HG03175 (cell line): ENCODE data around the gene GTPBP1.

Experiments used
- ATAC-seq: cut with Tn5 transposase; IDR thresholded peaks from one replicate; pipeline ENCODE4 v1.9.1; 2021; ENCODE audit warnings: mild to moderate bottlenecking, moderate library complexity; ENCODE audit not compliant: unreplicated experiment

Gene GTPBP1

GRCh38 chr22:38724926-38725571 lies 19.3 kb downstream of the GTPBP1 start:
- ATAC-seq: no peak

DNA sequence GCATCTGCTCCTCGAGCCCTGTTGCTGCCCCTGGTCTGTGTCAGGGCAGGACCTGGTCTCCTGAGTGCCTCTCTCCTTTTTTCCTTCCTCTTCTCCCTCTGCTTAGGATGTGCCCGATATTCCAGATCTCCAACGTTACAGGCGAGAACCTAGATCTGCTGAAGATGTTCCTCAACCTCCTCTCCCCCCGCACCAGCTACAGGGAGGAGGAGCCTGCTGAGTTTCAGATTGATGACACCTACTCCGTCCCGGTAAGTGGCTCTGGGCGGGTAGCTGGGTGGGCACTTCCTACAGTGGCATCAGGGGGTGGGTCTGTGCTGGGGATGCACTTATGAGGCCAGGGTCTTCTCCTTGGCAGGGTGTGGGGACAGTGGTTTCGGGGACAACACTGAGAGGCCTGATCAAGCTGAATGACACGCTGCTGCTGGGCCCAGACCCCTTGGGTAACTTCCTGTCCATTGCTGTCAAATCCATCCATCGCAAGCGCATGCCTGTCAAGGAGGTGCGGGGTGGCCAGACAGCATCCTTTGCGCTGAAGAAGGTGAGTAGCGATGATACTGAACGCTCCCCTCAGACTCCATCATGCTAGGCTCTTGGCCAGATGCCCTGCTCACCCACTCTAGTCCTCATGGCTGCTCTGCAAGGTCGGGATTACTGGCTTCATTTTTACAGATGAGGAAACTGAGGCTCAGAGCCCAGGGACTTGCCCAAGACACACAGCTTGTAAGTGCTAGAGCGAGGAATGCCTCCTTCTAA lies 20.3 kb downstream of the GTPBP1 start:
- ATAC-seq: no peak

DNA sequence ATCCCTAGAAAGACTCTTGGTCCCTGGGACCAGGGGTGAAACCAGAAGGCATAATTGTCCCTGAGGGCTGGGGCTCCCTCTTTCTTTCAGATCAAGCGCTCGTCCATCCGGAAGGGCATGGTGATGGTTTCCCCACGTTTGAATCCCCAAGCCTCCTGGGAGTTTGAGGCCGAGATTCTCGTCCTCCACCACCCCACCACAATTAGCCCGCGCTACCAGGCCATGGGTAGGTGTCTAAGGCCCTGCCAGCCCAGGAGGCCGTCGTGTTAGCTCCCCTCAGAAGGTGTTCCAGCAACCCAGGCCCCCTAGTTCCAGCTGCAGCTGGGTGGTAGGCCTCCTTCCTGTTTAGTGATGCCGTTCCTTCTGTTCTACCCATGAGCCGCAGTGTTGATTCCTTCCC lies 21.4 kb downstream of the GTPBP1 start:
- no peak for ATAC-seq

GRCh38 chr22:38727530-38728451 lies 22.0 kb downstream of the GTPBP1 start:
- no peak for ATAC-seq

- ATAC-seq: no peak
These were observed 23.4 kb downstream of the GTPBP1 start for GRCh38 chr22:38728871-38729796.

- no peak for ATAC-seq
These were observed 24.2 kb downstream of the GTPBP1 start for GRCh38 chr22:38729946-38730345.

GRCh38 chr22:38730411-38730871 lies 24.7 kb downstream of the GTPBP1 start:
- no peak for ATAC-seq

DNA sequence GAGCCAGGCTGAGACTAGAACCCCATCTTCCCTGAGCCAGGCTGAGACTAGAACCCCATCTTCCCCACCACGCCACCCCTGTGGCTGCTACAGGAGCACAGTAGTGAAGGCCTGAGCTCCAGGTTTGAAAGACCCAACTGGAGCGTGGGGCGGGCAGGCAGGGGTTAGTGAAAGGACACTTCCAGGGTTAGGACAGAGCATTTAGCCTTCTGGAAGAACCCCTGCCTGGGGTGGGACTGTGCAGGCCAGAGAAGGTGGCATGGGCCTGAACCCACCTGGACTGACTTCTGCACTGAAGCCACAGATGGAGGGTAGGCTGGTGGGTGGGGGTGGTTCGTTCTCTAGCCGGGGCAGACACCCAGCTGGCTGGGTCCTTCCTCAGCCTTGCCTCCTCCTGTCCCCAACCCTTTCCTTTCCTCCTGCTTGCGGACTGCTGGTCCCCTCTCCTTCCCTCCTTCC lies 26.0 kb downstream of the GTPBP1 start:
- ATAC-seq: no peak

GRCh38 chr22:38732251-38732815 lies 26.6 kb downstream of the GTPBP1 start:
- no peak for ATAC-seq

GRCh38 chr22:38733329-38733723 lies 27.6 kb downstream of the GTPBP1 start:
- no peak for ATAC-seq

GRCh38 chr22:38733724-38734381 lies 28.1 kb downstream of the GTPBP1 start:
- no peak for ATAC-seq

GRCh38 chr22:38734421-38735100 lies 28.8 kb downstream of the GTPBP1 start:
- no peak for ATAC-seq

DNA sequence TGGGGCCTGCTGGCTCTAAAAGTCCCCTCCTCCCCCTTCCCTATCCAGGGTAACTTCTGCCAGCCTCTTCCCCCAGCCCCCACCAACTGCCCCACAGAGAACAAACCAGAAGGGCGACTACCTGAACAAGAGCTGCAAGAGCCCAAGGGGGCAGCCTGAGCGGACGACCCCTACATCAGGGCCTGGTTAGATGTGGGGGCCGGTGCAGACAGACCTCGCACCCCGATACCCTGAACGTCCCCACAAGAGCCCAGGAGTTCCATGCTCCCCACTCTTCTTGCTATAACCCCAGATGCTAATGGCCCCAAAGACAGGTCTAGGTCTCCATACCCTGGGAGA lies 29.4 kb downstream of the GTPBP1 start:
- no peak for ATAC-seq

DNA sequence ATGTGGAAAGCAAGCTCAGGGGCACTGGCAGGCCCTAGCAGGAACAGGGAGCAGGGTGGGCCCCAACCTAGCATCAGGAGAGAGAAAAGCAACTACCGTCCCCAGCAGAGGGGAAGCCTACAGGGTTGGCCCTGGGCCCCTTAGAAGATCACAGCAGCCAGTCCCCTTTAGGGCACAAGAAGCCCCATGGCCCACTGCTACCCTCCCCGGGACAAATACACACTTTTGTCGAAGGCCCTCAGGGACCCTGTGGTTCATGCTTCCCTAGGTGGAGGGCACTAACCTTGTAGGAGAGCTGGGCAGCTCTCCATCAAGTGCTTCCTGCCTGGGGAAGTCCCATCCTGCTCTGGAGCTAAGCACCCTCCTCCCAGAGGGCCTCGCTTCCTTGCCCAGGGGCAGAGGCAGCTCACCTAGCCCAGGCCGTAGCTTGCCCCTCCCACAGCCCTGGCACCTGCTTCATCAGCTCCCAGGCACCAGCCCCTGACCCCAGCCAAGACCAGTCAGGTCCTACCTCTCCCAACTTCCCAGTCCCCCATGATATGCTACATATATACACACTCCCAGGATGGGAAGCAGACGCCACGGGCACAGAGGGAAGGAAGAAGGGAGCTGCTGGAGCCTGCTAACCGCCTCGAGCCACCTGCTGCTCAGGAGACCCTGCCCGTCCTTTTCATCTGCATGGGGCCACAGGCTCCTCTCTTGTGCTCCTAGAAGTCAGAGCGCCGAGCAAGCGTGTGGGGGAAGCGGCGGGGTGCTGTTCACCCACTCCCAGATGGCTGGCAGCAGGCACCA lies 29.9 kb downstream of the GTPBP1 start:
- no peak for ATAC-seq

DNA sequence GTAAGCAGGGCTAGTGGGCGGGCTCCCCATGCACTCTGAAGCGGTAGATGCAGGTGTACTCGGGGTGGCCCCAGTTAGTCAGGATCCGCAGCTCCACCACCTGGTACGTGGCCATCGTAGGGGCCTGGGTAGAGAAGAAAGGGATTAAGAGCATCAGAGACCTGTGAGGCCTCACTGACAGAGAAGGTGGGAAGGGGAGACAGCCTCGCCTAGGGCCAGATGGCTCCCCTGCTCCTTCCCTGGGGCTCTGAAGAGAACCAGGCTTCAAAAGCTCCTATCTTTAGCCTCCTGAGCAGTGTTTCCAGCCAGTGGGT lies 30.5 kb downstream of the GTPBP1 start:
- ATAC-seq: no peak

DNA sequence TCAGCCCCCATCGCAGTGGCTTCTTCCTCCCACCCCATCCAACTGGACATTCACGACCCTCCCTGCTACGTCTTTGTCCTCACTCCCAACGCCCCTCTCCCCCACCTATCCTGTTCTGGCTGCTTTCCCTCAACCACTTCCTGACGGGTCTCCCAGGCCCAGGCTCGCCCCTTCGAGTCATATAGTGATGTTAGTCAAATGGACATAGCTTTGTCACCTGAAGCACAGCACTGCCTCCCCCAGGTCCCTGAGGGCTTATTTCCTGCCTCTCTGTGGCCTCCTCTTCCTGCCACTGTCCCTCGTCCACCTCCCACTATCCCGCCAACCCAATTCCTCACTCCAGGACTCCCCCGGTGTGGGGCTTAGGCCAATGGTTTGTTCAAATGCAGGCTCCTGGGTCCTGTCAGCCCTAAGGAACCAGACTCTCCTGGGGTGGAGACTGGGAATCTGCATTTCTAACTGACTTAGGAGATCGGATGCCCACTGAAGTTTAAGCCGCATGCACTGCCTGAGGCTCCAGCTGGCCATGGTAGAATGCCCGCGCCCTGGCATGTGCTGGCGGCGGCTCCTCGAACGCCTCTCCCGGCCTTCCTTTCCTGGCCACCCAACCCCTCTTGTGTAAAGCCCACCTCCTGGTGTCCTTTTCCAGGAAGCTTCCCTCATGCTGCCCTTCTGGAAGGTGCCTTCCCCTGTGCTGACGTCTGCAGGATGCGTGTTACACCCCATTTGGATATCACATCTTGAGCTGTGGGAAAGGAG lies 31.7 kb downstream of the GTPBP1 start:
- no peak for ATAC-seq

DNA sequence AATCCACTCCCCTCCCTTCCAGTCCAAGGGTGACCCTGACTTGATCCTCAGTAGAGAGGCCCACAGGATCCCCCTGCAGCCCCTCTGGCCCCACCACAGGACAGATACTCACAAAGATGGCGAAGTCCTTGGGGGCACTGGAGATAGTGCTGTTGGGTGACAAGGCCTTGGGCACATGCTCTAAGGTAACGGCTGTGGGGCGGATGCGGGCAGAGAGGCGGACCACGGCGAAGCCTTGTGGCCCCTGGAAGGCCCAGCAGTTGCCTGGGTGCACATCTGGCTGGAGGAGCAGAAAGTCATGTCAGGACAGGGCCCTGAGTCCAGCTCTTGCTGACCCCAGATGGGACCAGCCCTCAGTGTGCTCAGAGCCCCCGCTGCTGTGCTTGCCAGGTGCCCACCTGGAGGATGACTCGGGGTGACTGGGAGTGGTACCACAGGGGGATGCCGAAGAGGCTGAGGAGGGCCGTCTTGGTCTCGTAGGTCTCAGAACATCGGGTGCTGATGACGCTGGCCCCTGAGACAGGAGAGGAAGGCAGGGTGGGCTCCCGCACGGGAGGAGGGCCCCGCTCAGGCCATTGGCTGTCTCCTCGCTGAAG lies 32.8 kb downstream of the GTPBP1 start:
- no peak for ATAC-seq
